Measurements from ENCODE around the gene TM9SF3. TPM values are rescaled to one million over a fixed set of nuclear protein-coding genes. Genes with fewer than 3 reads are reported as not detected.

Gene TM9SF3
- total RNA-seq, 3 donors from 2014 or later: 188 to 241 (median 212) TPM

GRCh38 chr10:96598846-96599245 lies 12.0 kb upstream of the TM9SF3 start:
- TF ChIP-seq, protein P1, sequence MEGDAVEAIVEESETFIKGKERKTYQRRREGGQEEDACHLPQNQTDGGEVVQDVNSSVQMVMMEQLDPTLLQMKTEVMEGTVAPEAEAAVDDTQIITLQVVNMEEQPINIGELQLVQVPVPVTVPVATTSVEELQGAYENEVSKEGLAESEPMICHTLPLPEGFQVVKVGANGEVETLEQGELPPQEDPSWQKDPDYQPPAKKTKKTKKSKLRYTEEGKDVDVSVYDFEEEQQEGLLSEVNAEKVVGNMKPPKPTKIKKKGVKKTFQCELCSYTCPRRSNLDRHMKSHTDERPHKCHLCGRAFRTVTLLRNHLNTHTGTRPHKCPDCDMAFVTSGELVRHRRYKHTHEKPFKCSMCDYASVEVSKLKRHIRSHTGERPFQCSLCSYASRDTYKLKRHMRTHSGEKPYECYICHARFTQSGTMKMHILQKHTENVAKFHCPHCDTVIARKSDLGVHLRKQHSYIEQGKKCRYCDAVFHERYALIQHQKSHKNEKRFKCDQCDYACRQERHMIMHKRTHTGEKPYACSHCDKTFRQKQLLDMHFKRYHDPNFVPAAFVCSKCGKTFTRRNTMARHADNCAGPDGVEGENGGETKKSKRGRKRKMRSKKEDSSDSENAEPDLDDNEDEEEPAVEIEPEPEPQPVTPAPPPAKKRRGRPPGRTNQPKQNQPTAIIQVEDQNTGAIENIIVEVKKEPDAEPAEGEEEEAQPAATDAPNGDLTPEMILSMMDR (IDR thresholded peaks at IDR 0.05): no peak
- intact Hi-C loops (cut with DNase I, micrococcal nuclease): no loop called here
- ATAC-seq: peak; percentile 50
- H3K36me3 ChIP-seq (ENCODE audit: low read depth): no peaks in the 10 kb centered on the region
- no peaks in the 10 kb centered on the region for H3K9me3 ChIP-seq
- peaks cover 11% of the 10 kb centered on the region for H3K4me1 ChIP-seq (ENCODE audit: low read depth)
- H3K4me3 ChIP-seq: no peak overlapping the region
- no peak for DNase-seq

DNA sequence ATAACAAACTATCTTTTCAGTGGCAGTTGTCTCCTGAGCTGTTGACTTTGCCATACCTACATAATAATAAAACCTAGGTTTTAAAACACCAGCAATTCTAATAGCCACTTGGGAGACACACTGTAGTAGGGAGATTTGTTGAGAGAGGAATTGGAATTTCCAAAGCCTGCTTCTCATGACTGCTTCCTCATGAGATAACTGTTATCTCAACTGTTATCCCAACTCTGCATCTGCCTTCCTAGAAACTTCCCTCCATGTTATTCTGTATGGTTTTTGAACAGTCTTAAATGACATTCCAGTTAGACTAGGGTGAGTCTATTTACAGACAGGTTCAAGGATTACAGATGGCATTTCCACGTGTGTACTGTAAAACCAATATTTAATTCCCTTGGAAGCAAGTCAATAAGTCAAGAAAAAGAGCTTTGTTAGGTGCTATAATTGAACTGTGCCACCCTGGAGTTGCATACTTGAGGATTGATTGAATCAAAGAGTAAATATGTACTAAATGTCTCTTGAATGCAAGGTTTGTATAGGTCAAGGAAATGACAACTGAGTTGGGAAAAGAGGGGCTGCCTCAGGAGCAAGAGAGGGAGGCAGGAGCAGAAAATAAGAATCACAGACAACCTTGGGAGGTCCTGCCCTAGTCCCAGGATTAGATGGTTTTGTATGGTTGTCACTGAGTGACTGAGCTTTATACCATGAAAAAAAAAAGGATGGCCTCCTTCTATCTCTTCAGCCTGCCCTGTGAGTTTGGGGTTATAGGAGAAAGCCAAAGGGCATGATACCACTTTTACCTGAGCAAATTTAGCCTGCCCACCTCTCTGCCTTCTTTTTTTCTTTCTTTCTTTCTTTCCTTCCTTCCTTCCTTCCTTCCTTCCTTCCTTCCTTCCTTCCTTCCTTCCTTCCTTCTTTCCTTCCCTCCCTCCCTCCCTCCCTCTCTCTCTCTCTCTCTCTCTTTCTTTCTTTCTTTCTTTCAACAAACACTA lies 9.9 kb upstream of the TM9SF3 start:
- Histone ChIP-seq H3K4me1 (ENCODE audit: low read depth) (peaks cover 11% of the 10 kb centered on the region), H3K4me3 (no peak overlapping the region), H3K9me3 (no peaks in the 10 kb centered on the region), H3K36me3 (ENCODE audit: low read depth) (no peaks in the 10 kb centered on the region)
- TF ChIP-seq, protein P1 (IDR thresholded peaks at IDR 0.05): no peak
- ATAC-seq (peak; percentile 77), DNase-seq (no peak)
- intact Hi-C loops (cut with DNase I, micrococcal nuclease): no loop called here

DNA sequence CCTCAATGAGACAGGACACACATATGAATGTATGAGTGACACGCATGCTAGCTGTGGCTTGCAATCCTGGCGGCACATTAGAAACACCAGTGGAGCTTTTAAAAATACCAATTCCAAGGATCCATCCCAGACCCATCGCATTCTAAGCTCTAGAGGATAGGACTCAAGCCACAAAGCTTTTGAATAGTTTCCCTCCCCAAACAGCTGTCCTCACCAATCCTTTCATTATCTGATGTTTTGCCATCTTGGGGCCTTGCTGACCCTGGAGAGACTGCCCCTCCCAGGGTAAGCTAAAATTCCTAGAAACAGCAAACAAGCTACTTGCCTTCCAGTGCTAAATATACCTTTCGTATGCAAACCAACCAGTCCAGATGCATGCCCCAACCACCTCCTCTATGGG lies 8.9 kb upstream of the TM9SF3 start:
- H3K4me3 ChIP-seq: no peak overlapping the region
- intact Hi-C loops (cut with DNase I, micrococcal nuclease): no loop called here
- no peak for ATAC-seq
- TF ChIP-seq, protein P1 (IDR thresholded peaks at IDR 0.05): no peak
- peaks cover 11% of the 10 kb centered on the region for H3K4me1 ChIP-seq (ENCODE audit: low read depth)
- H3K36me3 ChIP-seq (ENCODE audit: low read depth): no peaks in the 10 kb centered on the region
- no peaks in the 10 kb centered on the region for H3K9me3 ChIP-seq
- DNase-seq: no peak

DNA sequence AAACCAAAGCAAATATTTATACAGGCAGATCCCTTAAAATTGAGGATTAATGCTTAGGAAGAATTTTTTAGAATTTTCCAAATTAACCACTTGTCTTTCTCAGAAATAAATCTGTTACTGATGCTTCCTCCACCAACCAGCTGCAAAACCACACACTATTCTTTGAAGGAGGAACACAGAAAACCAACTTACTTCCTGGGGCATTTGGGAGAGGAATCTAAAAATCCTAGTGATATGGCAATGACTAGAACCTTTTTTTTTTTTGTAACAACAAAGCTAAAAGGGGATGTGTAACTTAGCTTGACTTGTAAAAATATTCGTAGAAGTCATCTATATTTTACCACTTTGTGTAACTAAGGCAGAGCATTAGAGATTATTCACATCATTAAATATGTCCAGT lies 5.1 kb upstream of the TM9SF3 start:
- H3K4me1 ChIP-seq (ENCODE audit: low read depth): peaks cover 29% of the 10 kb centered on the region
- no peak overlapping the region for H3K4me3 ChIP-seq
- H3K9me3 ChIP-seq: no peaks in the 10 kb centered on the region
- DNase-seq (no peak), ATAC-seq (no peak)
- H3K36me3 ChIP-seq (ENCODE audit: low read depth): no peaks in the 10 kb centered on the region
- TF ChIP-seq, protein P1 (IDR thresholded peaks at IDR 0.05): no peak
- intact Hi-C loops (cut with DNase I, micrococcal nuclease): no loop called here

DNA sequence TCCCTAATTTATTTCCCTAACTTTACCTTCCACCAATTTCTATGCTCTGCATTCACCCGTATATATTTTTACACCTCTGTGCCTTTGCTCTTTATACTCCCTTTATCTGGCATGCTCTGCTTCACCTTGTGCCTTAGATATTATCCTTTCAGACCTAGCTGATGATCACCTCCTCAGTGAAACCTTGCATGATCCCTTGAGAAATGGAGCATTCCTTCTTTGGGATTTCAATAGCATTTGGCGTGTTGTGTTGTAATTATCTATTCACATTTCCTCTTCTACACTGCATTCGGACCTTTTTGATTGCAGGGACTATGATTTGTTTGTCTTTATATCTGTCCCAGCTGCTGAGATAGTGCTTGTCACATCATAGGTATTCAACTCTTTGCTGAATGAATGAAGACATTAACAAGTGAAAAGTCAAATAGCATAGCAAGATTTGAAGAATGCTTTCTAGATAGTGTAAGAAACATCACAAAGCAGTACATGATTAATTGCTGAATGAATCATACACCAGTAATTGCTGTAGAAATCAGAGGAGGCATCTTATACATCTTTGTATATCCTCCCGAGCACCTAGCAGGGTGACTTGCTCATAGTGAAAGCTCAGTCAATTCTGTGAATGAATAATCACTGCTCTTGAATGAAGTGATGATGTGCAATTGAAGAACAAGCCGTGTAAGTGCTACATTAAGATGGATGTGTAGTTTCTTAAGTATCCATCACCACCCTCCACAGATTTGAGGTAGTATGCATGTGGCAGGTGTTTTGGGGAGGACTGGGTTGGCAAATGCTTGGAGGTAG lies 2.0 kb upstream of the TM9SF3 start:
- TF ChIP-seq, protein P1 (IDR thresholded peaks at IDR 0.05): no peak
- ATAC-seq (no peak), DNase-seq (no peak)
- intact Hi-C loops (cut with DNase I, micrococcal nuclease): no loop called here
- H3K36me3 ChIP-seq (ENCODE audit: low read depth): no peaks in the 10 kb centered on the region
- H3K9me3 ChIP-seq: no peaks in the 10 kb centered on the region
- no peak overlapping the region for H3K4me3 ChIP-seq
- peaks cover 33% of the 10 kb centered on the region for H3K4me1 ChIP-seq (ENCODE audit: low read depth)
